Gastroesophageal sphincter (tissue), 3 donors: ENCODE results near the gene RPTOR.

Experiments used
- CTCF ChIP-seq, 4 experiments: fragments of 200-600 bp in 2 of 4; fragments of 450-650 bp in 2 of 4; sonication (generic) in 1 of 4; IDR thresholded peaks; one replicate each; pipeline ENCODE4 v1.5.1; 2017 to 2019; ENCODE audit warnings: antibody characterized with exemption in 4 of 4, mild to moderate bottlenecking in 2 of 4, moderate library complexity in 2 of 4
- POLR2A ChIP-seq, 2 donors: fragments of 450-650 bp; IDR thresholded peaks; one replicate each; pipeline ENCODE4 v1.6.1; 2017; ENCODE audit warnings: antibody characterized with exemption in 2 of 2, mild to moderate bottlenecking in 2 of 2, moderate library complexity in 1 of 2
- POLR2AphosphoS5 ChIP-seq: sonication (generic); formaldehyde crosslinking; IDR thresholded peaks from one replicate; pipeline ENCODE4 v1.6.1; 2017; ENCODE audit warnings: antibody characterized with exemption

GRCh38 chr17:80729761-80730160 lies 185.1 kb downstream of the RPTOR start:
- TF ChIP-seq CTCF (IDR thresholded peaks at IDR 0.05) (no peak), POLR2AphosphoS5 (no peak), POLR2A (IDR thresholded peaks at IDR 0.05) (no peak)
